ENCODE results near the gene CCDC171.

DNA sequence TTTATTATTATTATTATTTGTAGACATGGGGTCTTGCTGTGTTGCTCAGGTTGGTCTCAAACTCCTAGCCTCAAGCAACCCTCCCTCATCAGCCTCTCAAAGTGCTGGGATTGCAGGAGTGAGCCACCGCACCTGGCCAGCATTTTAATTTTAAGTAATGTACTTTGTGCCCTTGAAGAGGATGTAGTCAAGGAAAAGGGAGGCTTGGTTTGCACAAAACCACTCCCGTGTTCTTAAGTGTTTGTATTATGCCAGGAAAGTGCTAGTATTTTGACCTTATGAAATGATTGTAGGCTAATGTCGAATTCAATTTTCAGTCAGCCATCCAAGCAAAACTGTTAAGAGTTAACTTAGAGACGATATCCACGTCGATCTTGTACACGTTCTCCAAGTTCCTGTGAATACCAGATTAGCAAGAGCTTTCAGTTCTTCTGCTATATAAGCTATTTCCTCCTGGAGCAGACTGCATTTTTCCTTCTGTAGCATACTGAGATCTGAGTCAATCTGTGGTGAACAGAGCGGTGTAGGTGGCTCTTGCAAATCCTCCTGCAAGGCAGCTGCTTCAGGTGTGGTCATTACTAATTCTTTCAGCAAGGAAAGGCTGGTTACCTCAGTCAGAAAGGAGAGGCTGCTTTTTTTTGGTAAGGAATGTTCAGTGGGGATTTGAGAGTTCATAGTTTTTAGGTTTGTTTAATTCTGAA is 23.7 kb downstream of the CCDC171 start:
- TF ChIP-seq TP53 (CRISPR knock-in tag; IDR thresholded peaks at IDR 0.05) (no peak), SP1 (CRISPR knock-in tag; conservative IDR thresholded peaks at IDR 0.05) (no peak), CREB1 (CRISPR knock-in tag; IDR thresholded peaks at IDR 0.05) (no peak), HMGA2 (CRISPR knock-in tag; IDR thresholded peaks at IDR 0.05) (no peak), ELF4 (CRISPR knock-in tag; IDR thresholded peaks at IDR 0.05; ENCODE audit: low read depth) (no peak)
- TF ChIP-seq, protein P1, sequence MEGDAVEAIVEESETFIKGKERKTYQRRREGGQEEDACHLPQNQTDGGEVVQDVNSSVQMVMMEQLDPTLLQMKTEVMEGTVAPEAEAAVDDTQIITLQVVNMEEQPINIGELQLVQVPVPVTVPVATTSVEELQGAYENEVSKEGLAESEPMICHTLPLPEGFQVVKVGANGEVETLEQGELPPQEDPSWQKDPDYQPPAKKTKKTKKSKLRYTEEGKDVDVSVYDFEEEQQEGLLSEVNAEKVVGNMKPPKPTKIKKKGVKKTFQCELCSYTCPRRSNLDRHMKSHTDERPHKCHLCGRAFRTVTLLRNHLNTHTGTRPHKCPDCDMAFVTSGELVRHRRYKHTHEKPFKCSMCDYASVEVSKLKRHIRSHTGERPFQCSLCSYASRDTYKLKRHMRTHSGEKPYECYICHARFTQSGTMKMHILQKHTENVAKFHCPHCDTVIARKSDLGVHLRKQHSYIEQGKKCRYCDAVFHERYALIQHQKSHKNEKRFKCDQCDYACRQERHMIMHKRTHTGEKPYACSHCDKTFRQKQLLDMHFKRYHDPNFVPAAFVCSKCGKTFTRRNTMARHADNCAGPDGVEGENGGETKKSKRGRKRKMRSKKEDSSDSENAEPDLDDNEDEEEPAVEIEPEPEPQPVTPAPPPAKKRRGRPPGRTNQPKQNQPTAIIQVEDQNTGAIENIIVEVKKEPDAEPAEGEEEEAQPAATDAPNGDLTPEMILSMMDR (IDR thresholded peaks at IDR 0.05), result no peak
- TF ChIP-seq, protein P2, sequence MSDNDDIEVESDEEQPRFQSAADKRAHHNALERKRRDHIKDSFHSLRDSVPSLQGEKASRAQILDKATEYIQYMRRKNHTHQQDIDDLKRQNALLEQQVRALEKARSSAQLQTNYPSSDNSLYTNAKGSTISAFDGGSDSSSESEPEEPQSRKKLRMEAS (CRISPR knock-in tag; IDR thresholded peaks at IDR 0.05), result no peak
